Mesendoderm (in vitro differentiated cells): ENCODE data around the gene RNLS.

Source experiments
- DNase-seq: peaks from one replicate; pipeline ENCODE4 v3.0.0; 2013
- H2AK5ac ChIP-seq: 2 replicates; pipeline ENCODE4 v1.6.1; 2013; ENCODE audit warnings: low read length, inconsistent platforms
- H2BK120ac ChIP-seq: 2 replicates; pipeline ENCODE4 v1.6.1; 2013; ENCODE audit warnings: low read depth, mild to moderate bottlenecking, low read length, moderate library complexity, mixed read lengths
- H2BK15ac ChIP-seq: replicated peaks from 2 replicates; pipeline ENCODE4 v1.6.1; 2013; ENCODE audit warnings: low read depth, mild to moderate bottlenecking, moderate library complexity
- H2BK5ac ChIP-seq: 2 replicates; pipeline ENCODE4 v1.6.1; 2013; ENCODE audit warnings: low read length, inconsistent platforms
- H3K18ac ChIP-seq: 2 replicates; pipeline ENCODE4 v1.6.1; 2013; ENCODE audit warnings: mild to moderate bottlenecking, low read length, mixed read lengths
- H3K23ac ChIP-seq: one replicate; pipeline ENCODE4 v1.6.1; 2013; ENCODE audit warnings: low read length
- H3K27ac ChIP-seq: 2 replicates; pipeline ENCODE4 v1.5.1; 2013; ENCODE audit warnings: low read depth, mild to moderate bottlenecking, inconsistent platforms, low read length, moderate library complexity
- H3K27me3 ChIP-seq: 2 replicates; pipeline ENCODE4 v1.6.1; 2013; ENCODE audit warnings: low read length, control low read depth, mild to moderate bottlenecking, inconsistent platforms; ENCODE audit not compliant: insufficient read depth, poor library complexity
- H3K36me3 ChIP-seq: 2 replicates; pipeline ENCODE4 v1.6.1; 2013; ENCODE audit warnings: low read length, inconsistent platforms; ENCODE audit not compliant: control insufficient read depth, insufficient read depth
- H3K4ac ChIP-seq: one replicate; pipeline ENCODE4 v1.6.1; 2013; ENCODE audit warnings: low read depth, mild to moderate bottlenecking, low read length, moderate library complexity
- H3K4me1 ChIP-seq: 2 replicates; pipeline ENCODE4 v1.6.1; 2013; ENCODE audit warnings: low read depth, low read length, inconsistent platforms; ENCODE audit not compliant: control insufficient read depth
- H3K4me2 ChIP-seq: 2 replicates; pipeline ENCODE4 v1.6.1; 2013; ENCODE audit warnings: low read length
- H3K4me3 ChIP-seq: 2 replicates; pipeline ENCODE4 v1.5.1; 2013; ENCODE audit warnings: mild to moderate bottlenecking, low read length
- H3K56ac ChIP-seq: one replicate; pipeline ENCODE4 v1.6.1; 2013; ENCODE audit warnings: low read length
- H3K79me1 ChIP-seq: 2 replicates; pipeline ENCODE4 v1.6.1; 2013; ENCODE audit warnings: low read length, inconsistent platforms
- H3K79me2 ChIP-seq: 2 replicates; pipeline ENCODE4 v1.6.1; 2013; ENCODE audit warnings: mild to moderate bottlenecking, low read length; ENCODE audit not compliant: control insufficient read depth, insufficient read depth
- H3K9ac ChIP-seq: 2 replicates; pipeline ENCODE4 v1.6.1; 2013; ENCODE audit warnings: low read length, inconsistent platforms
- H4K5ac ChIP-seq: one replicate; pipeline ENCODE4 v1.6.1; 2013; ENCODE audit warnings: low read length
- H4K8ac ChIP-seq: one replicate; pipeline ENCODE4 v1.6.1; 2013; ENCODE audit warnings: low read depth, mild to moderate bottlenecking, control low read depth, low read length, moderate library complexity
- WGBS: extraction: QIAGEN DNeasy Blood & Tissue Kit; methylation state at CpG from one replicate; pipeline ENCODE4 v1.1.7; 2013; ENCODE audit warnings: low lambda C conversion rate, missing lambda C conversion rate; ENCODE audit not compliant: insufficient coverage; ENCODE audit errors: extremely low coverage; 5-methylcytosine and 5-hydroxymethylcytosine counted together

Gene RNLS

GRCh38 chr10:88243202-88243744, 339.8 kb downstream of the RNLS start:
- Histone ChIP-seq H3K18ac (no peak overlapping the region), H4K8ac (no peak overlapping the region), H3K36me3 (no peaks in the 10 kb centered on the region), H3K4me1 (no peaks in the 10 kb centered on the region), H3K79me1 (no peaks in the 10 kb centered on the region), H3K27me3 (no peaks in the 10 kb centered on the region), H3K27ac (no peak overlapping the region), H2BK15ac (no peak overlapping the region), H3K4me2 (no peak overlapping the region), H3K23ac (no peak overlapping the region), H3K79me2 (no peaks in the 10 kb centered on the region), H3K4ac (no peak overlapping the region), H2BK5ac (no peak overlapping the region), H4K5ac (no peak overlapping the region), H2BK120ac (no peak overlapping the region), H3K4me3 (no peak overlapping the region), H3K9ac (no peak overlapping the region), H2AK5ac (no peak overlapping the region), H3K56ac (no peak overlapping the region)
- DNase-seq, result no peak
- no CpG with 5 or more reads among the region's 5 CpGs for whole genome bisulfite sequencing

DNA sequence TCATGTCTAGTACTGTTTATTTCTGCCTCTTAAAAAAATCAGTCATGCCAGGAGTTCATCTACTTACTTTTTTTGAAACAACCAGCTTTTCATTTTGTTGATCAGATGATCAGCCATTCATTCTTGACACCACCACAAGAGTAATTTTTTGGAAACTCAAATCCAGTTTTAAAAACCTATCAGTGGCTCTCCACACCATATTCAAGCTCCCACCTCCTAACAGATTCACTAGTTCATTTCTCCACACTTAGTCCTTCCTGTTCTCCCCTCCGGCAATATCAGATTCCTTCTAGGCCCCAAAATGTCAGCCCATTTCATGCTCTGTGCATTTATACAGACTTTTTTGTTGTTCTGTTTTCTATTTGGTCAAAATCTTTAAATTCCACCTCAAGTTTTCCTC, 341.6 kb downstream of the RNLS start:
- no peak overlapping the region for H3K9ac ChIP-seq
- H3K27ac ChIP-seq, result no peak overlapping the region
- no peaks in the 10 kb centered on the region for H3K4me1 ChIP-seq
- H2BK5ac ChIP-seq, result no peak overlapping the region
- no peaks in the 10 kb centered on the region for H3K79me2 ChIP-seq
- no peak overlapping the region for H3K4me2 ChIP-seq
- H3K79me1 ChIP-seq, result no peaks in the 10 kb centered on the region
- no peak overlapping the region for H2AK5ac ChIP-seq
- no peak overlapping the region for H4K5ac ChIP-seq
- H2BK15ac ChIP-seq, result no peak overlapping the region
- no peaks in the 10 kb centered on the region for H3K36me3 ChIP-seq
- H3K27me3 ChIP-seq, result no peaks in the 10 kb centered on the region
- H2BK120ac ChIP-seq, result no peak overlapping the region
- H4K8ac ChIP-seq, result no peak overlapping the region
- no peak overlapping the region for H3K23ac ChIP-seq
- no peak for DNase-seq
- H3K4me3 ChIP-seq, result no peak overlapping the region
- no peak overlapping the region for H3K56ac ChIP-seq
- H3K4ac ChIP-seq, result no peak overlapping the region
- H3K18ac ChIP-seq, result no peak overlapping the region
- WGBS, result no CpG with 5 or more reads among the region's 1 CpG

GRCh38 chr10:88239212-88239611, 343.9 kb downstream of the RNLS start:
- no peak overlapping the region for H3K27ac ChIP-seq
- H3K9ac ChIP-seq, result no peak overlapping the region
- no peak overlapping the region for H3K4me3 ChIP-seq
- no peak overlapping the region for H4K5ac ChIP-seq
- H3K56ac ChIP-seq, result no peak overlapping the region
- WGBS, result no CpG with 5 or more reads among the region's 2 CpGs
- H3K36me3 ChIP-seq, result no peaks in the 10 kb centered on the region
- H3K79me2 ChIP-seq, result no peaks in the 10 kb centered on the region
- DNase-seq, result no peak
- no peaks in the 10 kb centered on the region for H3K27me3 ChIP-seq
- H3K79me1 ChIP-seq, result no peaks in the 10 kb centered on the region
- H3K18ac ChIP-seq, result no peak overlapping the region
- H3K4ac ChIP-seq, result no peak overlapping the region
- H2AK5ac ChIP-seq, result no peak overlapping the region
- H2BK15ac ChIP-seq, result no peak overlapping the region
- peaks cover 1% of the 10 kb centered on the region for H3K4me1 ChIP-seq
- H3K4me2 ChIP-seq, result no peak overlapping the region
- no peak overlapping the region for H4K8ac ChIP-seq
- no peak overlapping the region for H2BK120ac ChIP-seq
- no peak overlapping the region for H3K23ac ChIP-seq
- no peak overlapping the region for H2BK5ac ChIP-seq

DNA sequence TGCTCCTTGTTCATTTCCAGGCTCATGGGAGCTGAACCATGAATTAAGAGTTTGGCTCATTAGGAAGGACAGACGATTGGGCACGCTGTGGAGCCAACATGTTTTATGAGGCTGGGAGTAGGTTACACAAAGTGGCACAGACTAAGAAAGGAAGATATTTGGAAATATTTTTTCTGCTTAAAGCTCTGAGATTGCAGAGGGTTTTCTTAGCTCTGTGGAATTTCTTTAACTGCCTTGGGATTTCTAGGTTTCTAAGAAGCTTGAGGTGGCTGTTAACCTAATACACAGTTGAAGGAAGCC, 344.6 kb downstream of the RNLS start:
- no peak overlapping the region for H3K9ac ChIP-seq
- no peak overlapping the region for H4K5ac ChIP-seq
- no CpG with 5 or more reads among the region's 2 CpGs for WGBS
- no peak overlapping the region for H3K27ac ChIP-seq
- no peak overlapping the region for H2BK15ac ChIP-seq
- H3K36me3 ChIP-seq, result no peaks in the 10 kb centered on the region
- H3K4me3 ChIP-seq, result no peak overlapping the region
- H3K79me2 ChIP-seq, result no peaks in the 10 kb centered on the region
- H3K18ac ChIP-seq, result no peak overlapping the region
- H3K23ac ChIP-seq, result no peak overlapping the region
- H2BK5ac ChIP-seq, result no peak overlapping the region
- H2BK120ac ChIP-seq, result no peak overlapping the region
- no peak for DNase-seq
- H2AK5ac ChIP-seq, result no peak overlapping the region
- no peak overlapping the region for H4K8ac ChIP-seq
- no peaks in the 10 kb centered on the region for H3K79me1 ChIP-seq
- H3K4ac ChIP-seq, result no peak overlapping the region
- no peaks in the 10 kb centered on the region for H3K27me3 ChIP-seq
- no peak overlapping the region for H3K4me2 ChIP-seq
- peaks cover 3% of the 10 kb centered on the region for H3K4me1 ChIP-seq
- H3K56ac ChIP-seq, result no peak overlapping the region

GRCh38 chr10:88237896-88238614, 345.1 kb downstream of the RNLS start:
- Histone ChIP-seq H3K27ac (no peak overlapping the region), H3K4me2 (no peak overlapping the region), H3K79me1 (no peaks in the 10 kb centered on the region), H2BK5ac (no peak overlapping the region), H3K4ac (no peak overlapping the region), H4K8ac (no peak overlapping the region), H3K79me2 (no peaks in the 10 kb centered on the region), H2BK15ac (no peak overlapping the region), H2AK5ac (no peak overlapping the region), H2BK120ac (no peak overlapping the region), H3K18ac (no peak overlapping the region), H3K23ac (no peak overlapping the region), H4K5ac (no peak overlapping the region), H3K27me3 (no peaks in the 10 kb centered on the region), H3K56ac (no peak overlapping the region), H3K9ac (no peak overlapping the region), H3K4me3 (no peak overlapping the region), H3K36me3 (no peaks in the 10 kb centered on the region), H3K4me1 (peaks cover 3% of the 10 kb centered on the region)
- WGBS, result no CpG with 5 or more reads among the region's 2 CpGs
- DNase-seq, result no peak
